ENCODE data around the gene RAPH1.
"Not testable (repeated sequence)": the region's sequence is repeated elsewhere in the genome, so short reads cannot be mapped to it uniquely, and the experiment has no call there.

Gene RAPH1

DNA sequence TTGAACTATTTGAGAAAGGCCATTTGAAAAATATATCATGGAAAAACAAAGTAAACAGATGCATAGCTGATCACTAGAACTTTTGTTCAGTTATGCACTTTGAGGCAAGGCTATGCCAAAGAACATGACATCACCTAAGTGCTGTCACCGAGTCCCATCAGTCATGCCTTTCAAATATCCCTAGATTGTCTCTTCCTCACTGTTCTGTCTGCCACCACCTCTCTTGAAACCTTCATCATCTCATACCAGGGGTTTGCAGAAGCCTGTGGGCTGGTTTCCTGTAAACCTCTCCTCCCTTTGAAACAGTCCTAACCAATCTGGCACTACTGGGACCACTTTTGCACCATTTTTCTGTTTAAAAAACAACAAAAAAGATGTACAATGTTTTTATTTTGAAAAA lies 12.3 kb upstream of the RAPH1 start:
- no peak for TF ChIP-seq ZFX (IDR thresholded peaks at IDR 0.05)
- TF ChIP-seq, protein P1, sequence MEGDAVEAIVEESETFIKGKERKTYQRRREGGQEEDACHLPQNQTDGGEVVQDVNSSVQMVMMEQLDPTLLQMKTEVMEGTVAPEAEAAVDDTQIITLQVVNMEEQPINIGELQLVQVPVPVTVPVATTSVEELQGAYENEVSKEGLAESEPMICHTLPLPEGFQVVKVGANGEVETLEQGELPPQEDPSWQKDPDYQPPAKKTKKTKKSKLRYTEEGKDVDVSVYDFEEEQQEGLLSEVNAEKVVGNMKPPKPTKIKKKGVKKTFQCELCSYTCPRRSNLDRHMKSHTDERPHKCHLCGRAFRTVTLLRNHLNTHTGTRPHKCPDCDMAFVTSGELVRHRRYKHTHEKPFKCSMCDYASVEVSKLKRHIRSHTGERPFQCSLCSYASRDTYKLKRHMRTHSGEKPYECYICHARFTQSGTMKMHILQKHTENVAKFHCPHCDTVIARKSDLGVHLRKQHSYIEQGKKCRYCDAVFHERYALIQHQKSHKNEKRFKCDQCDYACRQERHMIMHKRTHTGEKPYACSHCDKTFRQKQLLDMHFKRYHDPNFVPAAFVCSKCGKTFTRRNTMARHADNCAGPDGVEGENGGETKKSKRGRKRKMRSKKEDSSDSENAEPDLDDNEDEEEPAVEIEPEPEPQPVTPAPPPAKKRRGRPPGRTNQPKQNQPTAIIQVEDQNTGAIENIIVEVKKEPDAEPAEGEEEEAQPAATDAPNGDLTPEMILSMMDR (conservative IDR thresholded peaks at IDR 0.05): no peak
- H3K27ac ChIP-seq: no peak overlapping the region

- TF ChIP-seq ZFX (IDR thresholded peaks at IDR 0.05): no peak
- TF ChIP-seq, protein P1 (conservative IDR thresholded peaks at IDR 0.05): no peak
- no peak overlapping the region for H3K27ac ChIP-seq
Observed at GRCh38 chr2:203544402-203544801, 9.3 kb upstream of the RAPH1 start.

DNA sequence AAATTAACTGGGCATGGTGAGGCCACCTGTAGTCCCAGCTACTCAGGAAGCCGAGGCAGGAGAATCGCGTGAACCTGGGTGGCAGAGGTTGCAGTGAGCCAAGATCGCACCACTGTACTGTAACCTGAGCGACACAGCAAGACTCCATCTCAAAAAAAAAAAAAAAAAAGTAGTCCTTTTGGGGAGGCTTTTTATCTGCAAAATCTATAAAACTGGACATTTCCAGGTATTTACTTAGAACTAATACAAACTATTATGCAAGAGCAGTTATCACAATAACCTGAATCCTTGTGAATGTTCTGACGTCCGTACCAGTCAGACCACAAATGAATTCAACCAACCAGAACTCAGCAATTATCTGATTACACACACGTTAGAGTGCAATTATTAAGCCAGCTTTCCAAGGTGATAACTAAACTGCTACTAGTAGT lies 8.8 kb upstream of the RAPH1 start:
- TF ChIP-seq ZFX (IDR thresholded peaks at IDR 0.05): no peak
- TF ChIP-seq, protein P1 (conservative IDR thresholded peaks at IDR 0.05): no peak
- H3K27ac ChIP-seq: peak overlapping the region; percentile 31; the same call in 1 of the 2 replicates

GRCh38 chr2:203540598-203540997 lies 5.5 kb upstream of the RAPH1 start:
- not testable (repeated sequence) for H3K27ac ChIP-seq

DNA sequence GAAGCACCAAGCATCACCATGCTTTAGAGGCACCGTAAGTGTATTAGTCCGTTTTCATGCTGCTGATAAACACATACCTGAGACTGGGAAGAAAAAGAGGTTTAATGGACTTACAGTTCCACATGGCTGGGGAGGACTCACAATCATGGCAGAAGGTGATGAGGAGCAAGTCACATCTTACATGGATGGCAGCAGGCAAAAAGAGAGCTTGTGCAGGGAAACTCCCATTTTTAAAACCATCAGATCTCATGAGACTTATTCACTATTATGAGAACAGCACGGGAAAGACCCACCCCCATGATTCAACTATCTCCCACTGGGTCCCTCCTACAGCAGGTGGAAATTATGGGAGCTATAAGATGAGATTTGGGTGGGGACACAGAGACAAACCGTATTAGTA lies 3.1 kb upstream of the RAPH1 start:
- not testable (repeated sequence) for H3K27ac ChIP-seq

DNA sequence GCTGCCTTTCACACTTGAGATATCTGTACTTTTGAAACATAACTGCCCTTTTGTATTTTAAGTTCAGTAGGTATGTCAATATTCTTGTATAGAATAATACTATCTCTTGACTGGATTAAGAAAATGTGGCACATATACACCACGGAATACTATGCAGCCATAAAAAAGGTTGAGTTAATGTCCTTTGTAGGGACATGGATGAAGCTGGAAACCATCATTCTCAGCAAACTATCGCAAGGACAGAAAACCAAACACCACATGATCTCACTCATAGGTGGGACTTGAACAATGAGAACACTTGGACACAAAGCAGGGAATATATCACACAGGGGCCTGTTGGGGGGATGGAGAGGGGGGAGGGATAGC lies 1.5 kb upstream of the RAPH1 start:
- not testable (repeated sequence) for H3K27ac ChIP-seq

DNA sequence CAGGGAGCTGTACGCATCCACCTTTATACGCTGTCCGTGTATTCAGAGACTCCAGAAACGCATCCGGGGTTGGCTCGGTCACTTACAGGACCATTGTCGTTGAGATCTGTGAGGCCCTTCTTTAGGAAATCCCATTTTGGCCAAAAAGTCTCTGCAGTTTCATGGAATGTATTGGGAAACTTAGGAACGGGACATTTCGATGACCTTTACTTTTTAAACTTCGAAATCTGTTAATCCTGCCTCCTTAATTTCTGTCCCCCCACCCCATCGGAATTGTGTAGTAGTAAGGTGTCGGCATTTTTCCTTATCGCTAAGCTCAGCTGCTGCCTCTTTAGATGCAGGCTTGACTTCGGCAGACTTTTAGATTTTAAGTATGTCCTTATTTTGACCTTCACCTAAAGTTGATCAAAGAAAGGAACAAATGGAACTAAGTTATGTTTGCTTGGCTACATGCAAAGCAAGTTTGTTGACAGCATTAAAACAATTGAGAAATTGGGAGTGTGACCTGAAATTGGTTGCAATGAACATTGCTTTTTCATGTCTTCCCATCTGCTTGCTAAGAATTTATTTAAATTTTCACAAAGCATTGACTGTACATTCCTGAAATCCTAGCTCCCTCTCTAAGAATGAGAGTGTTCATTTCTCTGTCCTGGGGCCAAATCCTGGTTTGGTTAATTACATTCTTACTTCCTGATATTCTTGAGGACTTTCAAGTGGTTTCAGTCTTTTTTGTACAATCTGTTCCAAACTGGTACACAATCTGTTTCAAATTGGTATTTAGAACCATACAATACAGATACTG lies 884 bp upstream of the RAPH1 start:
- TF ChIP-seq, protein P1 (conservative IDR thresholded peaks at IDR 0.05): no peak
- TF ChIP-seq ZFX (IDR thresholded peaks at IDR 0.05): no peak
- peak overlapping the region; percentile 91 for H3K27ac ChIP-seq

GRCh38 chr2:203534621-203535077 lies 452 bp downstream of the RAPH1 start:
- TF ChIP-seq ZFX (IDR thresholded peaks at IDR 0.05): no peak
- TF ChIP-seq, protein P1 (conservative IDR thresholded peaks at IDR 0.05): no peak
- peak overlapping the region; percentile 91 for H3K27ac ChIP-seq

All from C4-2B (cell line).